Activated CD4-positive, CD25-positive, alpha-beta regulatory T cell treated with anti-CD3 and anti-CD28 coated beads, Interleukin-2, amount 50 U/mL, for 72 hours (primary cell): ENCODE data around the gene PPP2R2D.
"Not testable (repeated sequence)": the region's sequence is repeated elsewhere in the genome, so short reads cannot be mapped to it uniquely, and the experiment has no call there.

Experiments used
- DNase-seq: peaks from one replicate; pipeline ENCODE4 v3.0.0; 2021

Gene PPP2R2D

DNA sequence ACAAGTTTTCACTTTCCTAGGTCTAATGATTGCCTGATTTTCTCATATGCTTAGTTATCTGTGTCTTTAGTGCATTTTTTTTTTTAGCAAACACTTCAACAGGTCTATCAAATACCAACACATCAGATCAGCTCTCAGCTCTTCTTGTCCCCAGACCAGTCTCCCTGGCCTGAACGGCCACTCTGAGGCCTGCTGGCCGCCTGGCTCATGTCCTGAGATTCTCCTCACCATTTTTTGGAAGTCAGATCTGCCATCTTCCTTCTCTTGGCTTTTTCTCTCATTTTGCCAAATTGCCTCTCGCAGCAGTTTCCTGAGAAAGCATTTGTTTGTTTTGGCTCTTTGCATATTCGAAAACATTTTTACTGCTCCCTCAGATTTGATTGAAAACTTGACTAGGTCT lies 29.3 kb downstream of the PPP2R2D start:
- DNase-seq = no peak

DNA sequence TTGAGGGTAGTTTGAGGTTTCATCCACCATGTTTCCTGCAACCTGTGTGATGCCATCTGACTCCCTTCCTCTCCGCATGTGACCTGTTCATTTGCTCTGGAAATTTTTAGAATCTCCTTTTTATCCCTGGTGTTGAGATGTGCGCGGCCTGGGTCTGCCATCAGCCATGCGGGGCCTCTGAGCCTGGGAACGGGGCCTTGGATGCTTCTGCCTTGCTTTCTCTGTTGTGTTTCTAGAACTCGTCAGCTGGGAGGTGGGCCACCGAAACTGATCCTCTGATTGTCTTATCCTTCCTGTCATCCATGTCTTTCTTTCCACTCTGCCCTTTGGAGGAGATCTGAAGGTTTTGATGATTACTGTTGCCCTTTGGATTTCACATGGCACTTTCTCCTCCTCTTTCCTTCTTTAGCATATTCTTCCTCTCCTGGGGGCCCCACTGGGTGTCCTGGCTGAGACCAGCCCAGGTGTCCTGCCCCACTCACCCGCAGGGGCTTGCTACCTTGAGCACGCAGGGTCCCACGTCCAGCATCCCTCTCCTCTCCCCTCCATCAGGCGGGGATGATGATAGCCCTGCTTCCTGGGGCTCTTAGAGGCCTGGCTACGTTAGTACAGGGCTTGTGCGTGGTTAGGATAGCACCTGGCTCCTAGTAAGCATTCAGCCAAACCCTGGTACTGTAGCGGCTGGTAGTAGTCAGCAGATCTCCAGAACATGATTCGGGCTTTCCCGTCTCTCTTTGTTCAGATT lies 29.9 kb downstream of the PPP2R2D start:
- no peak for DNase-seq

DNA sequence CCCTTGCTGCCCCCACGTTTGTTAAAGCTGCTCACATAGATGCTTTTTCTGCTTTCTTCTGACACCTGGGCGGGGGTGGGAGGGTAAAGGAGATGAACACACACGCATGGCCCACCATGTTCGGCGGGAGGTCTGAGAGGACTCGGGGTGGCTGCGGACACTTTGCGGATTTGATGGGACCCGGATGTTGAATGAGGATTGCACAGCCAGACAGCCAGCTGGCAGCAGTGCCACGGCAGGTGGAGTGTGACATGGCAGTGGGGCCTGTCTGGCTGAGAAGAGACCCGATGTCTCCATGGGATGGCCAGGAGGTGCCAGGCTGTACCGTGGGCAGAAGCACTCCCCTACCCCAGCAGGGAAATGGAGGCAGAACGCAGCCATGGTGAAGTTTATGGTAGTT lies 31.2 kb downstream of the PPP2R2D start:
- DNase-seq = no peak

DNA sequence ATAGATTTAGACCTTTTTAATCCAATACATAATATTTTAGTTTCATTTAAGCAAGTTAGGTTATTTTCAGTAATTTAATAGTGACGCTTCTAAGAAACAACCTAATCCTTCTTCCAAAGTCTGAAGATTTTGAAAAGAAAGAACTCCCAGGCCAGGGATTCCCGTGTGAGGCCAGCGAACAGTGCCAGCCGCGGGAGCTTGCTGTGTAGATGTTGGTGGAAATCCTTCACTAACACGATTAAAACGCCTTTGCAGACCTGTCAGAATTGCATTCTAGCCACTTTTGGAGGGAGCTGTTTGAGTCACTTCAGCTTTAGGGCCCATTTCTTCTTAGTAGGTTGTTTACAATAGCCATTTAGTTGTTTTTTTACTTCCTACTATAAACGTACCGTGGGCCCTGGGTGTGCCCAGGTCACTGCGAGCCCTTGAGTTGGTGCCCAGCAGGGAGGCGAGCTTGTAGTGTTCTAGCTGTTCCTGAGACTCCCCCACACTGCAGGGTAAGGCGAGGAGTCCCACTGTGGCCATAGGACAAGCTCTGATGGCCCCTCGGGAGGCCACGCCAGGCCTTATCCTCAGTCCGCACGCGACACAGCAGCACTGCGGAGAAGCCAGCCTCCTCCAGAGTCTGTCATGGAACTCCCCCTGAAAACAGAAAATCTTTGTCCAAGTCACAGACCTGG lies 32.3 kb downstream of the PPP2R2D start:
- DNase-seq = no peak

DNA sequence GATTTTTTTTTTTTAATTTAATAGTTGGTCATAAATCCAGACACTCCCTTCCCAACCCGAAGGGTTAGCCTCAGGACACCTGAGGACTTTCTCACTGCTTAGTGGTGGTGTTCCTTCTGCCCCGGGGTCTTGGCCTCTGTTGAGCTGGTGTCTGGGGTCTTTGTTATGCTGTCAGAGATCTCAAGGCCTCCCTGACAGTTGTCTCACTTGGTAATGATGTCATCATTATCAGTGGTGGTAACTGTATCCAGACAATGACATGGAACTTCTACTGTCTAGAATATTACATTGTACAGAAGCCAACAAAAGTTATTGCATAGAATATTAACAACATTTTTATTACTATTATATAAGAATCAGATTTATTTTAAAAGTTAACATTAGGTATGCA lies 32.9 kb downstream of the PPP2R2D start:
- DNase-seq = no peak

DNA sequence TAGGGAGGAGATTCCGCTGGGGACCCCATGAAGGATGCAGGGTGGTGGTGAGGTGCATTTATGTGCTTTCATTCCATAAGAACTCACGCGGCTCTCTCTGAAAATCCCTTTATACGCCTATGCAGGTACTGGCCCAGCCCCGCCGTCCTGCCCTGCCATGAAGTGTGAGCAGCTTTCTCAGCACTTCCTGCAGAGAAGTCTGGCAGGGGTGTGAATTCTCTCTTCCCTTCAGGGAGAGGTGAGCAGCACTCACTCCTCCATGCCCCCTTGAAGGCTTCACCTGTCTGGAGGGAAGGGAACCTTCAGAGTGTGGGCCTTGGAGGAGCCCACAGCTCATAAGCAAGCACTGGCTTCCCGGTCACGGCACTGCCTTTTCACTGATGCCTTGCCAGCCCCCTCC lies 34.0 kb downstream of the PPP2R2D start:
- DNase-seq = no peak

DNA sequence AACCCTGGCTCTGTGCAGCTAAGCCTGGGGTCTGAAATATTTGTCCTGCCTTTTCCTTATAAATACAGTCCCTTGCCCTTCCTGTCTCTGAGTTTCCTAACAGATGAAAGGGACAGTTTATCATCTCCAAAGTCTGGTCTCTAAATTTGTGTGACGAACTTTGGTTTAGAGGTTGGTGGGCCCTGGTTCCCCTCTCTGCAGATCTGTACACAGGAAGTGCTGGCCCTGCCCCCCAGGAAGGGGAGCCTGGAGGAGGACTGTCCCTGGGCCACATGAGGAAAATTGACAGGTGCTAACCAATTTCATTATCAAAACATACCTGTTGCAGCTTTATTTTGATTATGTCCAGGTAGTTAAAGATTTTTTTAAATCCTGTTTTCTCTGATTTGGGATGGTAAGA lies 34.5 kb downstream of the PPP2R2D start:
- DNase-seq = no peak

DNA sequence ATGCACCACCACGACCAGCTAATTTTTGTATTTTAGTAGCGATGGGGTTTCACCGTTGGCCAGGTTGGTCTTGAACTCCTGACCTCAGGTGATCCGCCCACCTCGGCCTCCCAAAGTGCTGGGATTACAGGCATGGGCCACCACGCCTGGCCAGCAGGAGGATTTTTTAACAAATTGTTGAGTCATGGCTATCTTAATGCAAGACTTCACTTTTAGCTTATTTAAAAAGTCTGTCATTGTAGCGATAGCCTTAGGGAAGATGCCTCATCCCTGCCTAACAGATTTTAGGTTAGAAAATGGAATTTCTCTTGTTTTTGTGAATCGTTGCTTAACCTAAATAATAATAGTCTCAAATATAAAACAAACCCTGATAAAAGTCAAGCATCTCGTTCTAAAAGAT lies 35.5 kb downstream of the PPP2R2D start:
- no peak for DNase-seq

DNA sequence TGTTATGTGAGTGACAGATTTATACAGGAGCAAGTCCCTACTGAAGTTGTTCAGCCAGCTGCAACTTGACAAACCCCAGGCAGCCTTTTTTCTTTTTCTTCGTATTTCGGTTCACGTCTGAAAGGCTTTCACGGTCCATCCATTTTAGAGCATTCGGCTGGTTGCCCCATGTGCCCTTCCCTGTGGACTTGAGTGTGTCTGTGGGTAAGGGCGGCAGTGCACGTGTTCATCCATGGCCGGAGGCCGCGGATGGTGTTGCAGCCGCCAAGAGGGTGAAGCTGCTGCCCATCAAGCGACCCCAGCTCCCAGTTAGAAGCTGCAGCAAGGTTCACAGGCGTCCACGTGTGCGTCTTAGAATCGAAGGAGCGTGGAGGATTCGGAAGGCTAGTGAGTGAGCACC lies 35.9 kb downstream of the PPP2R2D start:
- DNase-seq = no peak

DNA sequence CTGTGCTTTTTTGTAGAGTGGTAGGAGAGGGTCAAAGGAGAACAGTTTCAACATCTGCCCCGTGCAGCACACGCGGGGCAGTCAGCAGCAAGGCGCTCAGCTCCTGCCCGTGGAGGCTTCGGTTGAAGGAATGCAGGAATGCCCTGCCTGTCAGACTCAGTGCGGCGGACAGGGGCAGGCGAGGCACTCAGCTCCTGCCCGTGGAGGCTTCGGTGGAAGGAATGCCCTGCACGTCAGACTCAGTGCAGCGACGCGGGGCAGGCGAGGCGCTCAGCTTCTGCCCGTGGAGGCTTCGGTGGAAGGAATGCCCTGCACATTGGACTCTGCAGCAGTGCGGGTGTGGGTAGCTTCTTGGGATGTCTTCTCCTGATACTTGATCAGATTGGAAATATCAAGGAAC lies 37.0 kb downstream of the PPP2R2D start:
- DNase-seq = no peak

DNA sequence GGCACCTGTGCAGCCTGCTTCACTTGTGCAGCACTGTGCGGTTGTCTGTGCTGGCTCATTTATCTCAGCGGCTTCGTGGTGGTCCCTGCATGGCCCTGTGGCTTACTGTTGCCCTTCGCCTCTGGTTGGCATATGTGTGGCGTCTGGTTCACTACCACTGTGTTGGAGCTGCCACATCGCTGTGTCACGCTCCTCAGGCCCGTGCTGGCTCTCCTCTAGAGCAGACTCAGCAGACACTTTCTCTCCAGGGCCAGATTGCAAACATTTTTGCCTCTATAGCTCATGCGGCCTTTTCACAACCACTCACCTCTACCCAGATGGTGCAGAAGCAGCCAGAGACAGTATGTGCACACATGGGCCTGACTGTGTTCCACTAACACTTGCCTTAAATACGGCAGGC lies 37.9 kb downstream of the PPP2R2D start:
- DNase-seq = no peak

DNA sequence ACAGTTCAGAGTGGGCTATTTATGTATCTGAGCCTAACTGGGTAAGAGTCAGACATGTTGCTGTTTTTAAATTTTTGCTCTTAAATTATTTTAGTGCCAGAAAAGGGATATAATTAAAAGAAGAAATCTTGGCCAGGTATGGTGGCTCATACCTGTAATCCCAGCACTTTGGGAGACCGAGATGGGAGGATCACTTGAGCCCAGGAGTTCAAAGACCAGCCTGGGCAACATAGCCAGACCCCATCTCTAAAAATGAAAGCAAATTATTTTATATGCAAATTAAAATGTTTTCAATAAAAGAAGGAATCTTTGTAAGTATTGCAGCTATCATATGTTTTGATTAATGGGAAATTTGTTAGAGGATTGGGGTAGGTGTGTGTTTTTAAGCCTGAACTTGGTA lies 41.6 kb downstream of the PPP2R2D start:
- DNase-seq = no peak

DNA sequence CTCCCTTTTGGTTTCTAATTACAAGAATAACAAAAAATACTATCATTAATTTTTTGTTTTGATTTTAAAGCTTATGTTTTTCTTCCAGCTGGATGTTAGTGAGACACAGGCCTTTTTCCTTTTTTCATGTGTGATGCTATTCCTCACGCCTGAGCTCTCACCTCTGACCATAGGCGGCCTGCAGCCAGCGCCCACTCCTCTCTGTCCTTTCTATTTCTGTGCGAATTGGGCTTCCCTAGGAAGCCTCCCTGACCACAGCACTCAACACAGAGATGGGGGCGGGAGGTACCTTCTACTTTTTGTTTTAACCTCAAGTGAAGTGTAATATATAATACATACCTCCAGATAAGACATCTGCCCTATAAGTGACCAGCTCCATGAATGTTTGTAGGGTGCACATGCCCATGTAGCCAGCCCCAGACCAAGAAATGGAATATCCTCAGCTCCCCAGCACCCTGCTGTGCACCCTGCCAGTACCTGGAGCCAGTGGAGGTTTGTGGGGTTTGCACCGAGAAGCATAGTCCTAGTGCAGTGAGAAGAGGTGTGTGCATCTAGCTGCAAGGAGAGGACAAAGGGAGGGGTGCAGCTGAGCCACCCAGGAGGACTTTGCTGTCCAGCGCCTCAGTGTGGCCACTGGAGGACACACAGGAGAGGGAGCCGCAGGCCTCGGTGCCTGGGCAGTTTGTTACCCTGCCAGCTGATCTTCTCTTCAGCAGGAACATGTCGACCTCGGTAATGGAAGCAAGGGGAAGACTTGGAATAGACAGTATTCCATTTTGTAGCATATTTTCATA lies 42.4 kb downstream of the PPP2R2D start:
- no peak for DNase-seq

DNA sequence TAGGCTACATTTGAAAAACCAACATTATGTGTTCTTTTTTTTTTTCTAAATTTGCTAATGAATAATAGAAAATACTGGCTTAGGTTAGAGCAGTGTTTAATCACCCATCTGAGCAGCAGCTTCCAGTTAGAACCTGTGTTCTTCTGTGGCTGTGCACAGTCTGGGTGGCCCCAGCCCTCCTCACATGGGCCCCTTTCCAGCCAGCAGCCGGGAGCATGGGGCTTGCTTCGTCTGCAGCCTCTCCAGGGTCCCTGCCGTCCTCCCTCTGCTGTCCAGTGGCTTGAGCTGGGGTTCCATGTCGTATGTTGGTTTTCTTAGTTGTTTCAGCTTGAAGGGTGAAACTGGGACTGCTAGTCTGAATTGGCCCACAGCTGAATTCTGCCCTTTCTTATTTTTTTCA lies 43.6 kb downstream of the PPP2R2D start:
- DNase-seq = no peak

DNA sequence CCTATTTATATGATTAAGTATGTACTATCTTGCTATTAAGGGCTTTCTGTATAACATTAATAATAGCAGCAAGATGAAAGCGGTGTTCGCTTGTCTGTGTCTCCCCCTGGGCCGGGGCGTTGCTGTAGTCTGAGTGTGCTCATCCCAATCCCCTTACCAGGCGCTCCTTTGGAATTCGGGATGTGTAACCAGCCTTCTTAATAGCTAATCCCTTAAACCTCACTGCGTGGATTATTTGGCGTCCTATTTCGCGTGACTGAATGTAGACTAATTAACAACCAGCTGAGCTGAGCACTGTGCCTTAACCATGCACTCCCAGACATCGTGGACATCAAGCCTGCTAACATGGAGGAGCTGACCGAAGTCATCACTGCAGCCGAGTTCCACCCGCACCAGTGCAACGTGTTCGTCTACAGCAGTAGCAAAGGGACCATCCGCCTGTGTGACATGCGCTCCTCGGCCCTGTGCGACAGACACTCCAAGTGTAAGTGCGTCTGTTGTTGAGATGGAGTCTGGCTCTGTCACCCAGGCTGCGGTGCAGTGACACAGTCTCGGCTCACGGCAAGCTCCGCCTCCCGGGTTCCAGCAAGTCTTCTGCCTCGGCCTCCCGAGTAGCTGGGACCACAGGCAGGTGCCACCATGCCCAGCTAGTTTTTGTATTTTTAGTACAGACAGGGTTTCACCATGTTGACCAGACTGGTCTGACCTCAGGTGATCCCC lies 44.3 kb downstream of the PPP2R2D start:
- DNase-seq = no peak

DNA sequence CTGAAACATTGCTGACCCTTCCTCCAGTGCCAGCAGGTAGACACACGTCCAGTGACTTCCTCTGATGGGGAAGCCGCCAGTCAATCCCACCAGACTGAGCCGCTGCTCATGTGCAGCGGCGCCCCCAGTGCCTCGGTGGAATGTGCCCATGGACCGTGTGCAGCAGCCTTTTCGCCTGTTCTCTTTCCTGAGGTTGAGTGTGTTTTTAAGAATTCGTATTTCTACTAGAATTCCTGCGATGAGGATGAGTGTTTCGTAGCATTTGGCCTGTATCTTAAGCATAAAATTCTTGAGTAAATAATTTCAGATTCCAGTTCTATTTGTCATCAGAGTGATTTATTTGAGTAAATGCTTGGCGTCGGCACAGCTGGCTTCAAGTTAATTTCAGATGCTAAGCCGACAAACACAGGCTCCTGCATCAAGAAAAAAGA lies 45.5 kb downstream of the PPP2R2D start:
- DNase-seq = no peak

DNA sequence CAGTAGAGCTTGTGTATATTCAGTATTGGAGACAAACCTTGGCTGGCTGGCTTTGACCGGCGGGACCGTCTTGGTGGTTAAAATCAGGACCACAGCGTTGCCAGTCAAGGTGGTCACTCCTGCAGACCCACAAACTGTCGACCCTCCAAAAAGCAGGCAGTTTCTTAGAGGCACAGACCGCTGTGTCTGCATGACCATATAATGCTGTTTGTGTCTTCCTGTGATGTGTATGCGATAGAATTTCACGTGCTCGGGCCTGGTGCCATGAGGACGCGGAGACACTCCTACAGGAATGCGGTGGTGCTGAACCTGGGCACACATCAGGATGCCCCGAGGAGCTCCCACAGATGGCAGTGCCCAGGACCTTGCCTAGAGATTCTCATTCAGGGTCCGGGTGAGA lies 46.1 kb downstream of the PPP2R2D start:
- no peak for DNase-seq

DNA sequence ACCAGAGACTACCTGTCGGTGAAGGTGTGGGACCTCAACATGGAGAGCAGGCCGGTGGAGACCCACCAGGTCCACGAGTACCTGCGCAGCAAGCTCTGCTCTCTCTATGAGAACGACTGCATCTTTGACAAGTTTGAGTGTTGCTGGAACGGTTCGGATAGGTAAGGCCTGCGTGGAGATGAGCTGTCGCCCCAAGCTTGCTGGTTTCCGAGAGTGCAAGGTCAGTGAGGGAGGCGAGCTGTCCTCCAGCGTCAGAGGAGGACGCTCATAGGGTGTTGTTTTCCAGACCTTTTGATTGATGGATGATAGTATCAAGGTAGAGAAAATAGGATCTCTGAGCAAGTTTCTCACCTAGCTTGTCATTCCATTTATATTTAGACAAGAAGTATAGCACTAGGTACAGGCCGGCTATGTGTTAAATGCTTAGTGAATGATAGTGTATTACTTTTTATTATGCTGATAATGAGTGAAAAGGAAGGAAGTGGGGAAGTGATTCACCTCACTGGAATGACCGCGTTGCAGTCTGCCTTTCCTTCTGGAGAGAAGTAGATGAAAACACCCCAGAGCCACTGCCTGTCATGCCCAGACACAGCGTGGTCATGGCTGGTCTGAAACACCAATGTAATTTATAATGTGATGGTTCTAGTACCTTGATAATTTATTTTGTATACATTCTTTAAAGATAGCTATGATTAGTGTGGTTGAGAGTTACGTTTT lies 47.0 kb downstream of the PPP2R2D start:
- DNase-seq = no peak

DNA sequence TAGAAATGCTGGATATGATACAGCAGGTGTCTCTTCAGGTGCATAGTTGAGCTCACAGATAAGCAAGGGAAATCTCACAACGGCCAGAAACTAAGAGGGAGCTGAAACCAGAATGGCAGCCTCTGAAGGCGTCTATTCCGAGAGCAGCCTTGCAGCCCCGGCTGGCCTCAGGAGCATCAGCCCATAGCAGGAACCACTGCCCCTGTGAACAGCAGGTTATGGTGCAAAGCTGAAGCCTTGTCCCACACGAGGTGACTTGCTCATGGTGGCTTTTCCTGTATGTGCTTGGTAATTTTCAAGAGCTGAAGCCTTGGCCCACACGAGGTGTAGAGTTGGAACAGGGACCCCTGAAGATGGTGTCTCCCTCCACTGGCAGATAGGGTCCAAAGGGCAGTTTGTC lies 47.7 kb downstream of the PPP2R2D start:
- DNase-seq = no peak

DNA sequence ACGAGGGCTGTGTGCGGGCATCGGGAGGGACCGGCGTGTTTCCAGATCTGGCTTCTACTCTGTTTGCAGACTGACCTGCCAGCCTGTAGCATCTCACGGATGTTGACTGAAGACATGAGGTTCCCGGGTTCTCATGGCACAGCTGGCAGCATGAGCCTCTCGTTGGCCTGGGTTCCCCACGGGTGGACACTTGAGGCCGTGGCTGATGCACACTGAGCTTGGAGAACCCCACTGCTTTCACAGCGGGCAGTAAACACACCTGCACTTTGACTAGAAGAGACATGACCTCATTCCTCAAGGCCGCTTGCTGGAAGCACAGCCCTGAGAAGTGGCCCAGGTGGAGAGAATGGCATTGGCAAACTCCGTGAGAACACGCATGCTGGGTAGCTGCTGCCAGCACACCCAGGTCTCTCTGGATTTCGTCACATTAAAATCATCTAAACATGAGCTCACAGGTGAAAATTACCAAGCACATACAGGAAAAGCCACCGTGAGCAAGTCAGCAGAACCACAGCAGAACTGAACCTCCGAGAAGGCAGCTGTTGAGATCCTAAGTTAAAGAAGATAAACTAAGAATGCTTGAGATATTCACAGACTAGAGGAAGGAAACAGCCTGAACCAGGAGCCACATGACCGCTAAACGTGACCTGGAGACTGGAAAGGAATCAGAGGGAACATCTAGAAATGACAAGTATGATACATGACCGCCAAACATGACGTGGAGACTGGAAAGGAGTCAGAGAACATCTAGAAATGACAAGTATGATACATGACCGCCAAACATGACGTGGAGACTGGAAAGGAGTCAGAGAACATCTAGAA lies 48.4 kb downstream of the PPP2R2D start:
- no peak for DNase-seq

DNA sequence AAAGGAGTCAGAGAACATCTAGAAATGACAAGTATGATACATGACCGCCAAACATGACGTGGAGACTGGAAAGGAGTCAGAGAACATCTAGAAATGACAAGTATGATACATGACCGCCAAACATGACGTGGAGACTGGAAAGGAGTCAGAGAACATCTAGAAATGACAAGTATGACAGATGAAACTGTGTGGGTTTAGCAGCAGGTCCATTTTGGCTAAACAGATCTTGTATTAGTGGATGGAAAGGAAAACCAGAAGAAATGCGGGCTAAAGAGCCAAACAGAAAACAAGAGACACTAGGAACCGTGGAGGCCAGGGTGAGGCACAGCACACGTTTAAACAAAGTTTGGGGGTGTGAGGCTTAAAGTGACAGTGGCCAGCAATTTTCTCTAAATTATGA lies 49.1 kb downstream of the PPP2R2D start:
- not testable (repeated sequence) for DNase-seq
